ELF-1 (cell line): Measurements from ENCODE around the gene FBLN1.
"Not testable (repeated sequence)": the region's sequence is repeated elsewhere in the genome, so short reads cannot be mapped to it uniquely, and the experiment has no call there.

Experiments
- DNase-seq: peaks from one replicate; pipeline ENCODE4 v3.0.0-alpha.2; 2016; ENCODE audit warnings: low read depth, low spot score

The FBLN1 gene, protein sequence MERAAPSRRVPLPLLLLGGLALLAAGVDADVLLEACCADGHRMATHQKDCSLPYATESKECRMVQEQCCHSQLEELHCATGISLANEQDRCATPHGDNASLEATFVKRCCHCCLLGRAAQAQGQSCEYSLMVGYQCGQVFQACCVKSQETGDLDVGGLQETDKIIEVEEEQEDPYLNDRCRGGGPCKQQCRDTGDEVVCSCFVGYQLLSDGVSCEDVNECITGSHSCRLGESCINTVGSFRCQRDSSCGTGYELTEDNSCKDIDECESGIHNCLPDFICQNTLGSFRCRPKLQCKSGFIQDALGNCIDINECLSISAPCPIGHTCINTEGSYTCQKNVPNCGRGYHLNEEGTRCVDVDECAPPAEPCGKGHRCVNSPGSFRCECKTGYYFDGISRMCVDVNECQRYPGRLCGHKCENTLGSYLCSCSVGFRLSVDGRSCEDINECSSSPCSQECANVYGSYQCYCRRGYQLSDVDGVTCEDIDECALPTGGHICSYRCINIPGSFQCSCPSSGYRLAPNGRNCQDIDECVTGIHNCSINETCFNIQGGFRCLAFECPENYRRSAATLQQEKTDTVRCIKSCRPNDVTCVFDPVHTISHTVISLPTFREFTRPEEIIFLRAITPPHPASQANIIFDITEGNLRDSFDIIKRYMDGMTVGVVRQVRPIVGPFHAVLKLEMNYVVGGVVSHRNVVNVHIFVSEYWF

DNA sequence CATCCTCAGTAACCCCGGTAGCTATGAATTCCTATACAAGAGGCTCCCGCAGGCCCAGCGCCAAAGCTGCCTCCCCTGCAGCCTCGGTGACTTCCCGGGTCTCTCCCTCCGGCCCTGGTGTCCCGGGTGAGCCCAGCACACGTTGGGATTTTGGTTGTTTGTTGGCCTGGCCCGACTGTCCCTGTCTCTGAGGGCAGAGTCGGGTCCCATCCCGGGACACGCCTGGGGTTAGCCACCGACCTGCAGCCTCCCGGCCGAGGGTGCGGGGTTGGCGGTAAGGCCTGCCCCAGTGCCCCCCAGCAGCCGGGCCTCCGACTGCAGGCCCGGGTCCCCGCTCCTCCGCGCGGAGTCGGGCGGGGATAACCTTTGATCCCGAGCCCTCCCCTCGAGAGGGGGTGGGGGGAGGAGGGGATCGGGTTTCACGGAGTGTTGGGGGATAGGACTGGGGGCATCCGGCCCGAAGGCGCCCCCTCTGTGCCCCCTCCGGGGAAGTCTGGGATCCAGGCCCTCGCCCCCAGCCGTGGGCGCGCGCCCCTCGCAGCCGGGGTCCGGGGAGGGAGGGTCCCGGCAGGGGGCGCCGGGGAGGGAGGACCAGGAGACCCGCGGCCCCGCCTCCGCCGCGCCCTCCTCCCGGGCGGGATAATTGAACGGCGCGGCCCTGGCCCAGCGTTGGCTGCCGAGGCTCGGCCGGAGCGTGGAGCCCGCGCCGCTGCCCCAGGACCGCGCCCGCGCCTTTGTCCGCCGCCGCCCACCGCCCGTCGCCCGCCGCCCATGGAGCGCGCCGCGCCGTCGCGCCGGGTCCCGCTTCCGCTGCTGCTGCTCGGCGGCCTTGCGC lies at the start of gene FBLN1:
Gene FBLN1 (plus strand): TSS at position 669 of the 835 bp plus-strand sequence. CDS start 103 bp downstream, at position 772.
- DNase-seq = peak; percentile 77

DNA sequence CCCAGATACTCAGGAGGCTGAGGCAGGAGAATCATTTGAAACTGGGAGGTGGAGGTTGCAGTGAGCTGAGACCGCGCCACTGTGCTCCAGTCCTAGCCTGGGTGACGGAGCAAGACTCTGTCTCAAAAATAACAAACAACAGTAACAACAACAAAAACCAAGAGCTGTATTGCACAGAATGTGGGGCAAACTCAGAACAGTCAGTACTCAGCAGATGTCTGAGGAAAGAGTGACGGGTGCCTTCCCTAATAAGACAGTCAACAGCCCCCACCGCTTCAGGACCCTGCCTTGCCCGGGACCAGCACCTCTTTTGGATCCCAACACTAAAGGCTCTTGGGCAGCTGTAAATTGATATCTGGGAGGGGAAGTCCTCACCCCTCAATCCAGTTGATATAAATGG lies 48.9 kb upstream of the FBLN1 start:
- DNase-seq = no peak

DNA sequence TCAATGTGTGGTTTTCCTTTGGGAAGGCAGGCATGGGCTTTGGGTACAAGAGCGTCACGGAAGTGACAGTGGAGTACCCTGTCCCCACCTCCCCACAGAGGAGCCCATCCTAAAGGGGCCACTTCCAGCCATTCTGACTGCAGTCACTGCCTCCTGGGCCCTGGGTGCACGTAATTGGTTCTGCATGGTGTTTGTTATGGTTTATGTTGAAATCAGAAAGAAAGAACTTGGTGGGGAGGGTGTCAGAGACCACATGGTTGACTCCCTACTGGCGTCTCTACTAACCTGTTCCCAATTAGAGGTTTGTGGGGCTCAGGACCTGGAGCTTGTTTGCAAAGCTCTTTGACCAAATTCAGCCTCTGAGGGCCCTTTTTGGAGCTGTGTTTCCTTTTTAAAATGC lies 48.4 kb upstream of the FBLN1 start:
- DNase-seq = no peak

DNA sequence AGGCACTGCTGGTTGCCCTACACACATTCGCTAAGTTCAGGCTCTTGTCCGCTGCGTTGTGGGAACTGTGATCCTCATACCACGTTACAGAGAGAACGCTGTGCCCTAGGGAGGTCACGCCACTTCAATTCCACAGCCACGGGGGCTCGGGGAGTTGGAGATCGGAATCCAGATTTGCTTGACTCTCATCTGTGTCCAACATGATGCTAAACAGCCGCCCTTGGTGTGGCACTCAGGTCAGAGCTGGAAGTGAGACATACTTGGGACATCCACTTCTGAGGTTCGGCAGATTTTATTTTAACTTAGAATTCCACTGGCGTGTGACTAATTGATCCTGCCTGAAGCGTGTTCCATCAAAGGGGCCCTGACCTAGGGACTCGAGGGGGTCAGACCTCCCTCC lies 47.5 kb upstream of the FBLN1 start:
- DNase-seq = no peak

DNA sequence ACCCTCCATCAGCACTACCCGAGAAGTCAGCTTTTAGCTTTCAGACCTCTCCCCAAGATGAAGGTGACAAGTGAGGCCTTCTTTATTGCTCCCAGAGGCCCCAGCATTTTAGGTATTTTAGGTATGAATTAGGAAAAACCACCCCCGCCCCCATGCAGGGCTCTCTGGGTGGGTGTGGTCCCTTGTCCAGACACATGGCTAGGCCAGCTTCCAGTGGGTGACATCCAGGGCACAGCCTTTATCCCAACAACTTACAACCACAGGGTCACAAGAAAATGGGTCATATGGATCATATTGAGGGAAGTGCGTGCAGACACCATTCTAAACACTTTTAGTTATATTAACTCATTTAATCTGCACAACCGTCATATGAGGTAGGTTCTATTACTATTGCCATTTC lies 47.1 kb upstream of the FBLN1 start:
- DNase-seq = no peak

DNA sequence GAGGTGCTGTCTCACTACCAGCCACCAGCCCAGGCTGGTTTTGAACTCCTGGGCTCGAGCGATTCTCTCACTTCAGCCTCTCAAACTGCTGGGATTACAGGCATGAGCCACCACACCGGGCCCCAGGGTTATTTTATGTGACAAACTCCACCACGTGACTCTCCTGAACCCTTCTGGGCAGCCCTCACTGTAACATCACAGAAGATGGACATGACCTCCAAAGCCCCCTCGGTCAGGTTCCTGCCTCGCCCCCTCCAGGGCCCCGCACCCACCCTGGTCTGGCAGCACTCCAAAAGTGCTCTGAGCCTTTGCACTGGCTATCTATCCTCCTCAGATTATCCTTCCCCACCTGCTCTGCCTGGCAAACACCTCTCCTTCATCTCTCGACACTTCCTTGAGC lies 45.9 kb upstream of the FBLN1 start:
- no peak for DNase-seq

DNA sequence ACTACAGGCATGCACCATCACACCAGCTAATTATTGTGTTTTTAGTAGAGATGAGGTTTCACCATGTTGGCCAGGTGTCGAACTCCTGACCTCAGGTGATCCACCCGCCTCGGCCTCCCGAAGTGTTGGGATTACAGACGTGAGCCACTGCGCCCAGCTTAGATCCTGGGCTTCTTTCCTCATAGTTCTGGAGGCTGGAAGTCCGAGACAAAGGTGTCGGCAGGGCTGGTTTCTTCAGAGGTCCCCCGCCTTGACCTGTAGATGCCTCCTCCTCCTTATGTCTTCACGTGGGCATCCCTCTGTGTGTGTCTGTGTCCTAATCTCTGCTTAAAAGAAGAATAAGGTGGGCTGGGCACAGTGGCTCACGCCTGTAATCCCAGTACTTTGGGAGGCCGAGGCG lies 44.2 kb upstream of the FBLN1 start:
- DNase-seq = no peak

DNA sequence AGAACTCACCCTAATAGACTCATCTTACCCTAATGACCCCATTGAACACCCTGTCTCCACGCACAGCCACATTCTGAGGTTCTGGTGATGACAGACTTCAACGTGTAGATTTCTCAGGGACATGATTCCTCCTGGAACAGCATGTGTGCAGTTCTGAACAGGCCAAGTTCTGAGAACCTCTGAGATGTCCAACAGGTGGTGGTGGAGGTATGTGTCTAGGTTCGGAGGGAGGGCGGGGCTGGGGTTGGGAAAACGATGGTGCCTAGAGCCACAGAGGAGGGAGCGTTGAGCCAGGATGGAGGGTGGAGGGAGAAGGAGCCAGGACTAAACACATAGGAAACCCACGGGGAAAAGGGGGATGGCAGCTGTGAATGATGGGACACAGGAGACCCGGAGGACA lies 43.4 kb upstream of the FBLN1 start:
- DNase-seq = no peak

DNA sequence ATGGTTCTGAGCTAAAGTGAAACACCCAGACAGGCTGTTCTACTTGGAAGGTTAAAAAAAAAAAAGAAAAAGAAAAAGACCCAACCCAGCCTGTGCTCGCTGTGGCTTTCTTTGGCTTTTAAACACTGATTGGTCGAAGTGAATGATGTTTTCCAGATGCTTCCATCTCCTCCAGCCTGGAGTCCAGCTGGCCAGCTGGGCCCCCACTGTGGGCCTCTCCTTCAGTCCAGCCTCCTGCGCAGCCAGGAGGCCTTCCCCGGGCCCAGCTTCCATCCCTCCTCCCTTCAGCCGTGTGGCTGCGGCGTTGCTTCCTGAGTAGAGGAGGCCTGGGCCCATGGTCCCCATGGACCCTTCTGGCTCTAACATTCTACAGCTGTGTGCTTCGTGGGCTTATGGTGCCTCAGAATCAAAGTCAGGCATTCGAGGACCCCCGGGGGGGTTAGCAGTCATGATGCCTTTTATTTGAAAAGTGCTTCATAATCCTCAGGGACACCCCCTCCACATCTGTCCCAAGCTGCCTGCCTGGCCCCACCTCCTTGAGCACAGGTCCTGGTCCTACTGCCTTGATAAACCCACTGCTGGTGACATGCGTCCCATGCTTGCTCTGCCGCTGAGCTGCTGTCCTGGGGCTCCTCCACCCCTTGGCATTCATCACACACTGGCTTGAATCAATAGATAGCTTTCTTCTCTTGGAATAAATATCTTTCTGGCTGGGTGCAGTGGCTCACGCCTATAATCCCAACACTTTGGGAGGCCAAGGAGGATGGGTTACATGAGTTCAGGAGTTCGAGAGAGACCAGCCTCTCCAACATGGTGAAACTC lies 42.2 kb upstream of the FBLN1 start:
- DNase-seq = no peak

DNA sequence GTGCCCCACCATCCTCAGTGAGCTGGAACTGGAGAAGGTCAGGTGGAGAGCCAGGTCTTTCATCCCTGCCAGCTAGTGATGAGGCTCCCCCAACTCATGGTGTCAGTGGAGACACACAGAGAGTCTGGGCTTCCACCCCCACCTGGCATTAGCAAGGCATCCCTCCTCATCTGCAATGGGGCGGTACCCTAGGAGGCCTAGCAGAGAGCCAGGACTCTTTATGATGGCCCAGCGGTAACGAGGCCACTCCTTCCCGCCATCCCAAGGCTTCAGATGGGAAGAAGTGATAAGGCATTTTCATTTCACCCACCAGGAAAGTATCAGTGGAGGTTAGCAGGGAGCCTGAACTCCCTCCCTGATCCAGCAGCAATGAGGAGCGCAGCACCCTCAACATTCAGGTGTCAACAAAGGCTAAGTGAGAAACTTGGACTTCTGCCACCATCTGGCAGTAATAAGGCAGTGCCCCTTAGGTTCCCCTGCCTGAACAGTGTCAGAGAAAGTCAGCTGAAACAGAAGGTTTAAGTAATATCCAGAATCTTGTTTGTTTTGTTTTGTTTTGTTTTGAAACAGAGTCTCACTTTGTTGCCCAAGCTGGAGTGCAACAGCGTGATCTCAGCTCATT lies 40.5 kb upstream of the FBLN1 start:
- DNase-seq = no peak

DNA sequence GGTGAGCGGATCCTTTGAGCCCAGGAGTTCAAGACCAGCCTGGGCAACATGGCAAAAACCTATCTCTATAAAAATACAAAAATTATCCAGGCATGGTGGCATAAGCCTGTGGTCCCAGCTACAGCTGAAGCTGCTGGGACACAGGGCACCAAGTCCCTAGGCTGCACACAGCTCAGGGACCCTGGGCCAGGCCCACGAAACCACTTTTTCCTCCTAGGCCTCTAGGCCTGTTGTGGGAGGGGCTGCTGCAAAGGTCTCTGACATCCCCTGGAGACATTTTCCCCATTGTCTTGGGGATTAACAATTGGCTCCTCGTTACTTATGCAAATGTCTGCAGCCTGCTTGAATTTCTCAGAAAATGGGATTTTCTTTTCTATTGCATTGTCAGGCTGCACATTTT lies 39.0 kb upstream of the FBLN1 start:
- not testable (repeated sequence) for DNase-seq

DNA sequence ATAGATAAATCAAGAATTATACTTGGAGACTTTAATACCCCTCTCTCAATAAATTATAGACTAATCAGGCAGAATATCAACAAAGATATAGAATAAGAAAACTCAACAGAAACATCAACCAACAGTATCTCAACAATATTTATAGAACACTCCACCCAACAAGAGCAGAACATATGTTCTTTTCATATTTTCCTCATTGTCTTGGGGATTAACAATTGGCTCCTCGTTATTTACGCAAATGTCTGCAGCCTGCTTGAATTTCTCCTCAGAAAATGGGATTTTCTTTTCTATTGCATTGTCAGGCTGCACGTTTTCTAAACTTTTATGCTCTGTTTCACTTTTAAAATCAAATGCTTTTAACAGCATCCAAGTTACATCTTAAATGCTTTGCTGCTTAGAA lies 37.0 kb upstream of the FBLN1 start:
- DNase-seq = no peak

DNA sequence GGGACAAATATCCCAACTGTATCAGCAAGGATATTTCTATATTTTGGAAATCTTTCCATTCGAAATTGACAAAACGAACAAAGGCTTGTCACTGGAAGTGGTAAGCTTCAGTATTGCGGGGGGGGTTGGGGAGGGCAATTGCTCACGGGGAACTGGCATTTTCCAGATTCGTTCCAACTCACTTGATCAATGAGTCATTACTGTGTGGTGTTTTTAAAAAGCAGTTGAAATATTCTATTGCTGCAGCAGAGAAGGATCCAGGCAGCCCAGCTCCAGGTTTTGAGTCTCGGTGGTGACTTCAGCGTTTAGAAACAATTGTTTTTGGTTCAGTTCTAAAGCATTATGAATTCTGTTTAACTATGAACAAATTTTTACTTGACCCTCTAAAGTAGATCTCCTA lies 33.8 kb upstream of the FBLN1 start:
- DNase-seq = no peak

DNA sequence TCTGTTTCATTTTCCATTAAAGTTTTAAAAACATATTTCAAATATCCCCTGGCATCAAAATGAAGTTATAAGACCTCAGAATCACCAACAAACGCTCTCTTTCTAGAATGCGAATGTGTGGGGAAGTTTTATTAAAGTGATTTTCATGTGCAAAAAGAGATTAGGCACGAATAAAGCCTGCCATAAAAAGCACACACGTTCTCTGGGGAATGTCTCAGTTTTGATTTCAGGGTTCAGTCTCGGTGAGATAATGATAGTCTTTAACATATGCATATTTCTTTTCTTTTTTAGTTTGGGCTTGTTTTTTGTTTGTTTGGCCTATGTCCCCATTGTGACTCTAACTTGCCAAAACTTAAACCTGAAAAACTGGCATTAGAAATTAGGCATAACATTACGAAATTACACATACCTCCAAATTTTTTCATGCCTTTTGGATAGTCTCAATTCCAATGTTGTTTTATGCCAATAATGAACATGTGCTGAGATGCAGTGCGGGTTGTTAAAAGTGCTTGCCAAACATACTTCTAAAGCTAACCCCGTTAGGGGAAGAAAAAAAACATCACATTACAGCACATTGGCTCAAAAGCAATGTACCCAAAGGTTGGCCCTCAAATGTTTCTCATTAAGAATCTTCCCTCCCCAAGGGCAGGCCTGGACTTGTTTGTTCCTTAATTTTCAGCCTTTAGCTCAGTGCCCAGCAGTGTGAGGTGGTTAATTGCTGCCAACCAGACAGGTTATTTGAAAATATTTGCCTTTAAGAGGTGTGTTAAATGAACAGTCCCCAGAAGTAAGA lies 33.2 kb upstream of the FBLN1 start:
- peak; percentile 42 for DNase-seq

DNA sequence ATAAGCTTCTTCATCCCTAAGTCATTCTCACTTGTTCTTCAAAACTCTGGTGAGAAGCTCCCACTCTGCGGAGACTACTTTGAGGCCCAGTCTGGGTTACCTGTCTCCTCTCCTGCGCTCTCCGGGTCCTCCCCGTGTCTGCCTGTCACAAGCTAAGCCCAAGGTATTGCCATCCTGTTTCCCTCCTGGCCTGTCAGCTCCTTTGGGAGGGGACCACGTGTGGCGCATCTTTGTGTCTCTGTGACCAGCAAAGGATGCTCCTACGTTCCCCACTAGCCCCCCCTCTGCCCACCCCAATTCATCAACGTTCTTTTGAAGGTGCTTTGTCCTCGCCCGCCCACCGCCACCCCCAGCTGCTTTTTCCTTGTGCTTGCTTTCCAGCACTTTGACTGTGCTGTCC lies 31.8 kb upstream of the FBLN1 start:
- DNase-seq = no peak

DNA sequence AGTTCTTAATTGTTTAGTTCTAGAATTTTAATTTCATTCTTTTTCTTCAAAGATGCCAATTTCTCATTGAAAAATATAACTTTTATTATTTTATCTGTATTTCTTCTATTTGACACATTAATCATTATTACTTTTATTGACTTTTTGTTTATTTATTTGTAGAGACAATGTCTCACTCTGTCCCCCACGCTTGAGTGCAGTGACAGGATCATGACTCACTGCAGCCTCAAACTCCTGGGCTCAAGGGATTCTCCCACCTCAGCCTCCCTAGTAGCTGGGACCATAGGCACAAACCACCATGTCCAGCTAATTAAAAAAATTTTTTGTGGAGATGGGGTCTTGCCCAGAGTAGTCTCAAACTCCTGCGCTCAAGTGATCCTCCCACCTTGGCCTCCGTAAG lies 30.3 kb upstream of the FBLN1 start:
- no peak for DNase-seq

DNA sequence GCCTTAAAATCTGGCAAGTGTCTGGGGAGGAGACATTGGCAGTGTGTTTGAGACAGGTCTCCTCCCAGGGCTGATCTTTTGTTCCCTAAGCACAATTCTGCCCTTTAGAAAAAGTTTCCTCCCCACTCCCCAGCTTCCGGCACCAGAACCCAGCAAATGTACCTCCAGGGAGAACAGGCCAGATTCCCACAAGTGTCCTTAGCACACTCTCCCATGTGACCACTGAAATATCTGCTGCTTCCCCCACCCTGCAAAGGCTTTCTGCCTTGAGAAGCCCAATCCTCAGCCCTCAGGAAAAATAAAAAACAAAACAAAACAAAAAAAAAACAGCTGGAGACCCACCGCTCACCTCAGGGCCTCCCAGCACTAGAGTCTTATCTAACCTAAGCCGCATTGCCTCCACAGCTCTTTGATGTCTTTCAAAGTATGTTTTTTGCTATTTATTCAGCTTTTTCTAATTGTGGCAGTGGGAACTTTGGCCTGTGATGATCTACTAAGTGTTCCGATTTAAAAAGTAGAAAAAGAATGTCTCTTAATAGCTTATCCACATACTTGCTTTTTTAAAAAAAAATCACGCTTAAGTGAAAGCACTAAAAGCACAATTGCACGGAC lies 29.0 kb upstream of the FBLN1 start:
- DNase-seq = peak; percentile 79

DNA sequence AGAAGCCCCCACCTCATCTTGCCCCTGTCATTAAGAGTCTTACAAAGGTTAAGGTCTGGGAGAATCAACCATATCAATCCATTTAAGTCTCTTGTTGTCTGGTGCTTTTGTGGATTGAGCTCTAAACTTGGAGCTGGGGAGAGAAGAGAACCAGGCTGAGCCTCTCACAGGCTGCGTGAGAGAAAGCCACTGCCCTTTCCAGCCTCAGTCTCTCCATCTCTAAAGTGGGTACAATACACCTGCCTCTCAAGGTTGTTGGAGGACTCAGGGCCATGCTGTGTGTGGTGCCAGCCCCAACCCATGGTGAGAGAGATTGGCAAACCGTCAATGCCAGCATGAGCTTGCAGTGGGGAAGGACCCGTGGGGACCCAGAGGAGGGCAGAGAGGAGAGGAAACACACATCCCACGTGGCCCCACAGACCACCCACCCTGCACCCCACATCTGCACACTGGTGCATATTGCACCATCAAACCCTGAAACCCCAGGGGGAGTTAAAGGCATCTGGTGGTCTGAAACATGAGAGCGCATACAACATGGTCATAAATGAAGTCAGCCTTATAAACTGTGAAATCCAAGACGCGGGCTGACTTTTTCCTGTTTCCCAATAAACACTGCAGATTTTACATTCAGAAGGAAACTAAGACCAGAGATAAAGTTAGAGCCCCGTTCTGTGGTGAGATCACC lies 27.5 kb upstream of the FBLN1 start:
- no peak for DNase-seq

DNA sequence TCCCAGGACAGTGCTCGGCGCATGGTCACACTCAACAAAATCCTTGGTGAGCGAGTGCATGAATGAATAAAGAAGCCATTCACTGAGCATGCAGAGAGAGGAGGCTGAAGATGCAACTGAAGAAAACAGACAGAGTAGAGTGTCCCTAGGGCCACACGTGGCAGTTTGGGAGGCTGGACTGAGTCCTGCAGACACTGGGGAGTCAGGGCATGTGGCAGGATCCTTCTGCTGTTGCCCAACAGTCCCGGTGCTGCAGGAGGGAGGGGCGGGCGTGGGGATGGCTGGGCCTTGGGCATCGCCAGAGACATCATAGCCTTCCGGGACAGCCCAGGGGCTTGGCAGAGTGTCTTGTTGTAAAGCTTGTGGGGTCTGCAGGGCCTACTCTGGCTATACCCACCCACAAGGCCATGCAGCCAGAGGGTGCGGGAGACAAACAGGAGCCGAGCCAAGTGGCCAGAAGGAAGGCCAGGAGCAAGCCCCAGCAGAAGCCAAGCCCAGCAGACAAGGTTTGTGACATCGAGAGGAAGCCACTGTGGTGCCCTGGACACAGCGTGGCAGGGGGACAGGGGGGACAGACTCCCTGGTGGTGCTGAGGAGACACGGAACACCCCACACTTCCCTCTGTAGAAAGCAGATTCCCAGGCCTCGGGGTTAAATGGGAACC lies 26.7 kb upstream of the FBLN1 start:
- no peak for DNase-seq
